A549 treated with CpdA at 1 μM for 4 hours (cell line): ENCODE results near the gene ZNF462. TPM values are rescaled to one million over a fixed set of nuclear protein-coding genes. Genes with fewer than 3 reads are reported as not detected.

Source experiments
- total RNA-seq: library from RNA; stranded (reverse); fragments of 200-300 nt; extraction: Qiagen RNA extraction; gene quantifications from 5 replicates; pipeline ENCODE4 v1.2.3, GENCODE V29; 2022; ENCODE audit warnings: low read depth

ZNF462 gene, protein sequence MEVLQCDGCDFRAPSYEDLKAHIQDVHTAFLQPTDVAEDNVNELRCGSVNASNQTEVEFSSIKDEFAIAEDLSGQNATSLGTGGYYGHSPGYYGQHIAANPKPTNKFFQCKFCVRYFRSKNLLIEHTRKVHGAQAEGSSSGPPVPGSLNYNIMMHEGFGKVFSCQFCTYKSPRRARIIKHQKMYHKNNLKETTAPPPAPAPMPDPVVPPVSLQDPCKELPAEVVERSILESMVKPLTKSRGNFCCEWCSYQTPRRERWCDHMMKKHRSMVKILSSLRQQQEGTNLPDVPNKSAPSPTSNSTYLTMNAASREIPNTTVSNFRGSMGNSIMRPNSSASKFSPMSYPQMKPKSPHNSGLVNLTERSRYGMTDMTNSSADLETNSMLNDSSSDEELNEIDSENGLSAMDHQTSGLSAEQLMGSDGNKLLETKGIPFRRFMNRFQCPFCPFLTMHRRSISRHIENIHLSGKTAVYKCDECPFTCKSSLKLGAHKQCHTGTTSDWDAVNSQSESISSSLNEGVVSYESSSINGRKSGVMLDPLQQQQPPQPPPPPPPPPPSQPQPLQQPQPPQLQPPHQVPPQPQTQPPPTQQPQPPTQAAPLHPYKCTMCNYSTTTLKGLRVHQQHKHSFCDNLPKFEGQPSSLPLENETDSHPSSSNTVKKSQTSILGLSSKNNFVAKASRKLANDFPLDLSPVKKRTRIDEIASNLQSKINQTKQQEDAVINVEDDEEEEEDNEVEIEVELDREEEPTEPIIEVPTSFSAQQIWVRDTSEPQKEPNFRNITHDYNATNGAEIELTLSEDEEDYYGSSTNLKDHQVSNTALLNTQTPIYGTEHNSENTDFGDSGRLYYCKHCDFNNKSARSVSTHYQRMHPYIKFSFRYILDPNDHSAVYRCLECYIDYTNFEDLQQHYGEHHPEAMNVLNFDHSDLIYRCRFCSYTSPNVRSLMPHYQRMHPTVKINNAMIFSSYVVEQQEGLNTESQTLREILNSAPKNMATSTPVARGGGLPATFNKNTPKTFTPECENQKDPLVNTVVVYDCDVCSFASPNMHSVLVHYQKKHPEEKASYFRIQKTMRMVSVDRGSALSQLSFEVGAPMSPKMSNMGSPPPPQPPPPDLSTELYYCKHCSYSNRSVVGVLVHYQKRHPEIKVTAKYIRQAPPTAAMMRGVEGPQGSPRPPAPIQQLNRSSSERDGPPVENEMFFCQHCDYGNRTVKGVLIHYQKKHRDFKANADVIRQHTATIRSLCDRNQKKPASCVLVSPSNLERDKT (N-terminal part only)
- total RNA-seq: 4.2 to 6.1 TPM (median 4.5 TPM) in 5 replicates

GRCh38 chr9:106862821-106863720, at the start of gene ZNF462:
Gene ZNF462 (plus strand): TSS chr9:106863166. CDS start chr9:106923384, 60,218 bp downstream.

